Hepatocyte (in vitro differentiated cells): ENCODE results near the gene PEX6.

ENCODE experiments used
- CTCF ChIP-seq: fragments of 200-600 bp; sonication (generic); IDR thresholded peaks from 2 replicates; pipeline ENCODE4 v1.5.1; 2016; ENCODE audit warnings: antibody characterized with exemption, mild to moderate bottlenecking; ENCODE audit not compliant: poor library complexity
- EZH2 ChIP-seq: fragments of 200-600 bp; sonication (generic); IDR thresholded peaks from 2 replicates; pipeline ENCODE4 v1.6.1; 2016; ENCODE audit warnings: antibody characterized with exemption, mild to moderate bottlenecking, borderline replicate concordance
- EZH2phosphoT487 ChIP-seq: fragments of 200-600 bp; sonication (generic); IDR thresholded peaks from one replicate; pipeline ENCODE4 v1.6.1; 2018; ENCODE audit warnings: antibody characterized with exemption, mild to moderate bottlenecking, low read depth, moderate library complexity; ENCODE audit not compliant: unreplicated experiment, severe bottlenecking

- TF ChIP-seq CTCF (no peak), EZH2 (no peak), EZH2phosphoT487 (no peak)
These were observed 41.2 kb downstream of the PEX6 start for GRCh38 chr6:42937548-42938427.
